A549 (cell line): ENCODE measurements around the gene TCERG1L.

ENCODE experiments used
- POLR2A ChIP-seq: IDR thresholded peaks from 2 replicates; pipeline ENCODE4 v1.6.1; 2012; ENCODE audit warnings: mild to moderate bottlenecking, low read length
- TF ChIP-seq, protein P1 (sequence below): fragments of 250-450 bp; sonication (Bioruptor Pico); IDR thresholded peaks from 2 replicates; pipeline ENCODE4 v1.5.0; 2021; ENCODE audit warnings: mild to moderate bottlenecking, moderate library complexity, borderline replicate concordance
- TF ChIP-seq, protein P2 (sequence below): fragments of >200 bp; sonication (Bioruptor Twin); formaldehyde crosslinking; IDR thresholded peaks from 3 replicates; pipeline ENCODE4 v1.5.1; 2016
- TF ChIP-seq, protein P3 (sequence below): fragments of 150-350 bp; IDR thresholded peaks from 2 replicates; pipeline ENCODE4 v1.6.1; 2014; ENCODE audit warnings: low read depth, mild to moderate bottlenecking, low read length

DNA sequence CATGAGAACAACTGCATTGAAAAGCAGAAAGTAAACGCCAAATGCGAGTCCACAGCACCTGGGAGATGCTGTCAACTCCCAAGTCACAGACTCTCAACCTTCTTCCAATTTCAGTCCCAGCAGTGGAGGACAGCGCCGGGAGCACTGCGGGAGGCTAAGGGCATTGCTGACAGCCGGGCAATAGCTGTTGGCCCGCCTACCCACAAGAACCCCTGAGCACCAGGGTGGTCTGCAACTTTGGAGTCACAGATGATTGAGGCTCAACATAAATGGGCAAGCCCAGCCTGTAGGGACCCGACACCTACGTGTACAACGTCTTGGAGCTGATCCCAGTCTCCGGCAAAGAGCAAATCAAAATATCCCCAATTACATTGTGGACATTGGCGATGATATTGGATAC, 262.9 kb downstream of the TCERG1L start:
- TF ChIP-seq, protein P1, sequence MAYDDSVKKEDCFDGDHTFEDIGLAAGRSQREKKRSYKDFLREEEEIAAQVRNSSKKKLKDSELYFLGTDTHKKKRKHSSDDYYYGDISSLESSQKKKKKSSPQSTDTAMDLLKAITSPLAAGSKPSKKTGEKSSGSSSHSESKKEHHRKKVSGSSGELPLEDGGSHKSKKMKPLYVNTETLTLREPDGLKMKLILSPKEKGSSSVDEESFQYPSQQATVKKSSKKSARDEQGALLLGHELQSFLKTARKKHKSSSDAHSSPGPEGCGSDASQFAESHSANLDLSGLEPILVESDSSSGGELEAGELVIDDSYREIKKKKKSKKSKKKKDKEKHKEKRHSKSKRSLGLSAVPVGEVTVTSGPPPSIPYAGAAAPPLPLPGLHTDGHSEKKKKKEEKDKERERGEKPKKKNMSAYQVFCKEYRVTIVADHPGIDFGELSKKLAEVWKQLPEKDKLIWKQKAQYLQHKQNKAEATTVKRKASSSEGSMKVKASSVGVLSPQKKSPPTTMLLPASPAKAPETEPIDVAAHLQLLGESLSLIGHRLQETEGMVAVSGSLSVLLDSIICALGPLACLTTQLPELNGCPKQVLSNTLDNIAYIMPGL: no peak
- no peak for TF ChIP-seq POLR2A
- TF ChIP-seq, protein P2, sequence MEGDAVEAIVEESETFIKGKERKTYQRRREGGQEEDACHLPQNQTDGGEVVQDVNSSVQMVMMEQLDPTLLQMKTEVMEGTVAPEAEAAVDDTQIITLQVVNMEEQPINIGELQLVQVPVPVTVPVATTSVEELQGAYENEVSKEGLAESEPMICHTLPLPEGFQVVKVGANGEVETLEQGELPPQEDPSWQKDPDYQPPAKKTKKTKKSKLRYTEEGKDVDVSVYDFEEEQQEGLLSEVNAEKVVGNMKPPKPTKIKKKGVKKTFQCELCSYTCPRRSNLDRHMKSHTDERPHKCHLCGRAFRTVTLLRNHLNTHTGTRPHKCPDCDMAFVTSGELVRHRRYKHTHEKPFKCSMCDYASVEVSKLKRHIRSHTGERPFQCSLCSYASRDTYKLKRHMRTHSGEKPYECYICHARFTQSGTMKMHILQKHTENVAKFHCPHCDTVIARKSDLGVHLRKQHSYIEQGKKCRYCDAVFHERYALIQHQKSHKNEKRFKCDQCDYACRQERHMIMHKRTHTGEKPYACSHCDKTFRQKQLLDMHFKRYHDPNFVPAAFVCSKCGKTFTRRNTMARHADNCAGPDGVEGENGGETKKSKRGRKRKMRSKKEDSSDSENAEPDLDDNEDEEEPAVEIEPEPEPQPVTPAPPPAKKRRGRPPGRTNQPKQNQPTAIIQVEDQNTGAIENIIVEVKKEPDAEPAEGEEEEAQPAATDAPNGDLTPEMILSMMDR: no peak
- TF ChIP-seq, protein P3, sequence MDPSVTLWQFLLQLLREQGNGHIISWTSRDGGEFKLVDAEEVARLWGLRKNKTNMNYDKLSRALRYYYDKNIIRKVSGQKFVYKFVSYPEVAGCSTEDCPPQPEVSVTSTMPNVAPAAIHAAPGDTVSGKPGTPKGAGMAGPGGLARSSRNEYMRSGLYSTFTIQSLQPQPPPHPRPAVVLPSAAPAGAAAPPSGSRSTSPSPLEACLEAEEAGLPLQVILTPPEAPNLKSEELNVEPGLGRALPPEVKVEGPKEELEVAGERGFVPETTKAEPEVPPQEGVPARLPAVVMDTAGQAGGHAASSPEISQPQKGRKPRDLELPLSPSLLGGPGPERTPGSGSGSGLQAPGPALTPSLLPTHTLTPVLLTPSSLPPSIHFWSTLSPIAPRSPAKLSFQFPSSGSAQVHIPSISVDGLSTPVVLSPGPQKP: no peak
